Muscle of arm (tissue), 14 donors: ENCODE data around the gene CT45A7. TPM values are rescaled to one million over a fixed set of nuclear protein-coding genes. Genes with fewer than 3 reads are reported as not detected.
"Not testable (repeated sequence)": the region's sequence is repeated elsewhere in the genome, so short reads cannot be mapped to it uniquely, and the experiment has no call there.

Source experiments
- DNase-seq: peaks from one replicate; pipeline ENCODE4 v3.0.0-alpha.2; 2013
- long read RNA-seq, 11 donors: transcript quantifications; one replicate each; lab custom pipeline, GENCODE V29; 2026
- polyA plus RNA-seq, 12 donors: library from polyadenylated mRNA; unstranded; fragments of 120-200 nt; gene quantifications; one replicate each; pipeline ENCODE4 v1.2.1, GENCODE V29; 2013; ENCODE audit not compliant: insufficient read length in 12 of 12

CT45A7 gene
- polyA plus RNA-seq = 1 to 10 TPM in 1 of 12 donors, under 1 TPM in 1, not detected in 10; 0.75 to 1.7 TPM
- long read RNA-seq, donor 1 = 0 reads
- long read RNA-seq, donor 2 = 0 reads
- long read RNA-seq, donor 3 = 0 reads
- long read RNA-seq, donor 4 = 0 reads
- long read RNA-seq, donor 5 = 0 reads
- long read RNA-seq, donor 6 = 0 reads
- long read RNA-seq, donor 7 = 0 reads
- long read RNA-seq, donor 8 = 0 reads
- long read RNA-seq, donor 9 = 0 reads
- long read RNA-seq, donor 10 = 0 reads
- long read RNA-seq, donor 11 = 0 reads

DNA sequence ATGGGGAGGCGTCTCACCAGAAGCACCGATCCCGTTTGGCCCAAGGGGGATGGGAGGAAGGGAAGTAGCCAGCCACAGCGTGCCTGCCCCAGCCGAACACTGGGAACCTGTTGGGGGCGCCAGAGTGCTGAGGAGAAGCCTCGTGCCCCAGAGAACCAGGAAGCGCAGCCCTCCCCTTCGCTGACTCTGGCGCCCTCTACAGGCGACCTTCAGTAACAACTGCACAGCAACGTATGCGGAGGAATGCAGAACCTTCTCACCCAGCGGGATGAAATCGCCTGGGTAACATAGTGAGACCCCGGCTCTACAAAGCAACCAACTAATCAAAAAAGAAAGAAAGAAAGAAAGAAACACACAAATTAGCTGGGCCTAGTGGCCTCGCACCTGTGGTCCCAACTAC lies at the start of gene CT45A7:
Gene CT45A7, minus strand, starts transcription at position 101 of the 400 bp plus-strand sequence. CDS start 3,747 bp downstream, outside the sequence.
- DNase-seq = not testable (repeated sequence)

- DNase-seq = not testable (repeated sequence)
Measured at GRCh38 chrX:135882741-135883140, 45.7 kb upstream of the CT45A7 start.

DNA sequence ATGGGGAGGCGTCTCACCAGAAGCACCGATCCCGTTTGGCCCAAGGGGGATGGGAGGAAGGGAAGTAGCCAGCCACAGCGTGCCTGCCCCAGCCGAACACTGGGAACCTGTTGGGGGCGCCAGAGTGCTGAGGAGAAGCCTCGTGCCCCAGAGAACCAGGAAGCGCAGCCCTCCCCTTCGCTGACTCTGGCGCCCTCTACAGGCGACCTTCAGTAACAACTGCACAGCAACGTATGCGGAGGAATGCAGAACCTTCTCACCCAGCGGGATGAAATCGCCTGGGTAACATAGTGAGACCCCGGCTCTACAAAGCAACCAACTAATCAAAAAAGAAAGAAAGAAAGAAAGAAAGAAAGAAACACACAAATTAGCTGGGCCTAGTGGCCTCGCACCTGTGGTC lies 34.6 kb upstream of the CT45A7 start, which contains the start of gene CT45A9:
Gene CT45A9, minus strand, starts transcription at position 101 of the 400 bp plus-strand sequence. CDS start 3,751 bp downstream, outside the sequence.
- DNase-seq = not testable (repeated sequence)

GRCh38 chrX:135854438-135854837 lies 17.4 kb upstream of the CT45A7 start, which contains the start of gene CT45A8:
Gene CT45A8 (minus strand): TSS chrX:135854538. CDS start chrX:135850783, 3,755 bp downstream.
- not testable (repeated sequence) for DNase-seq

- not testable (repeated sequence) for DNase-seq
Measured at GRCh38 chrX:135819912-135820311, 17.2 kb downstream of the CT45A7 start, which contains the start of gene CT45A2. Gene CT45A2 (minus strand): TSS chrX:135820012. CDS start chrX:135816265, 3,747 bp downstream.

- DNase-seq = not testable (repeated sequence)
Measured at GRCh38 chrX:135802687-135803086, 34.4 kb downstream of the CT45A7 start, which contains the start of gene CT45A6. Gene CT45A6 (minus strand): TSS chrX:135802787. CDS start chrX:135798993, 3,794 bp downstream.

GRCh38 chrX:135785403-135785802 lies 51.7 kb downstream of the CT45A7 start, which contains the start of gene CT45A5:
Gene CT45A5 (minus strand): TSS chrX:135785503. CDS start chrX:135781729, 3,774 bp downstream.
- DNase-seq = not testable (repeated sequence)

Other genes with a start within 250 kb of the CT45A7 start
- gene CT45A1, start 123.6 kb downstream of the CT45A7 start, polyA plus RNA-seq = under 1 TPM in 4 of 12 donors, not detected in 8; 0.34 to 0.70 (median 0.58) TPM
- 1 to 10 TPM in 3 of 12 donors, under 1 TPM in 4, not detected in 5; 0.28 to 2.7 (median 0.45) TPM for gene CT45A3, start 69.1 kb downstream of the CT45A7 start, polyA plus RNA-seq
- gene CT45A5, start 51.8 kb downstream of the CT45A7 start, polyA plus RNA-seq = 1 to 10 TPM in 1 of 12 donors, under 1 TPM in 1, not detected in 10; 0.44 to 1.8 TPM
- gene CT45A6, start 34.5 kb downstream of the CT45A7 start, polyA plus RNA-seq = under 1 TPM in 2 of 12 donors, not detected in 10; 0.27 to 0.40 TPM
- not detected for gene CT45A2, start 17.3 kb downstream of the CT45A7 start, polyA plus RNA-seq
- not detected for gene CT45A8, start 17.3 kb upstream of the CT45A7 start, polyA plus RNA-seq
- gene CT45A9, start 34.5 kb upstream of the CT45A7 start, polyA plus RNA-seq = not detected
- gene CT45A10, start 56.2 kb upstream of the CT45A7 start, polyA plus RNA-seq = not detected
- not detected for gene SAGE1, start 56.4 kb upstream of the CT45A7 start, polyA plus RNA-seq
- gene MMGT1, start 136.7 kb upstream of the CT45A7 start, polyA plus RNA-seq = 10 to 100 TPM in 11 of 12 donors, not detected in 1; 18.3 to 23.6 (median 20.5) TPM
- gene SLC9A6, start 148.2 kb upstream of the CT45A7 start, polyA plus RNA-seq = 10 to 100 TPM in 3 of 12 donors, 1 to 10 TPM in 8, not detected in 1; 8.3 to 11.9 (median 9.6) TPM